ENCODE data around the gene SLFN5.
"Not testable (repeated sequence)": the region's sequence is repeated elsewhere in the genome, so short reads cannot be mapped to it uniquely, and the experiment has no call there.

The SLFN5 gene

GRCh38 chr17:35242805-35243560, at the start of gene SLFN5:
TSS of gene SLFN5 (plus strand) at chr17:35243072. CDS start at chr17:35258691, 15,619 bp downstream.
- peak; percentile 51 for DNase-seq (ENCODE audit: low spot score)

GRCh38 chr17:35194001-35194400, 48.9 kb upstream of the SLFN5 start, which contains the start of gene SLC35G3:
TSS of gene SLC35G3 (minus strand) at chr17:35194393. CDS start at chr17:35194307, 86 bp downstream.
- DNase-seq (ENCODE audit: low spot score), result not testable (repeated sequence)

GRCh38 chr17:35195062-35195461, 47.8 kb upstream of the SLFN5 start:
- not testable (repeated sequence) for DNase-seq (ENCODE audit: low spot score)

- DNase-seq (ENCODE audit: low spot score), result not testable (repeated sequence)
These were observed 40.3 kb upstream of the SLFN5 start for GRCh38 chr17:35202582-35202981.

- DNase-seq (ENCODE audit: low spot score), result no peak
These were observed 32.1 kb upstream of the SLFN5 start for GRCh38 chr17:35210741-35211140.

- no peak for DNase-seq (ENCODE audit: low spot score)
These were observed 30.2 kb upstream of the SLFN5 start for GRCh38 chr17:35212668-35213067.

- no peak for DNase-seq (ENCODE audit: low spot score)
These were observed 29.4 kb upstream of the SLFN5 start for GRCh38 chr17:35213412-35213940.

GRCh38 chr17:35214192-35214591, 28.7 kb upstream of the SLFN5 start:
- no peak for DNase-seq (ENCODE audit: low spot score)

- no peak for DNase-seq (ENCODE audit: low spot score)
These were observed 28.1 kb upstream of the SLFN5 start for GRCh38 chr17:35214631-35215273.

- DNase-seq (ENCODE audit: low spot score), result no peak
These were observed 25.8 kb upstream of the SLFN5 start for GRCh38 chr17:35217107-35217506.

GRCh38 chr17:35218915-35219314, 24.0 kb upstream of the SLFN5 start:
- DNase-seq (ENCODE audit: low spot score), result no peak

GRCh38 chr17:35222452-35222851, 20.4 kb upstream of the SLFN5 start:
- DNase-seq (ENCODE audit: low spot score), result no peak

- DNase-seq (ENCODE audit: low spot score), result no peak
These were observed 18.4 kb upstream of the SLFN5 start for GRCh38 chr17:35224436-35224835.

GRCh38 chr17:35227546-35227945, 15.3 kb upstream of the SLFN5 start:
- DNase-seq (ENCODE audit: low spot score), result no peak

GRCh38 chr17:35229638-35230037, 13.2 kb upstream of the SLFN5 start:
- DNase-seq (ENCODE audit: low spot score), result no peak

GRCh38 chr17:35234315-35234714, 8.6 kb upstream of the SLFN5 start:
- DNase-seq (ENCODE audit: low spot score), result not testable (repeated sequence)

- DNase-seq (ENCODE audit: low spot score), result no peak
These were observed 7.6 kb upstream of the SLFN5 start for GRCh38 chr17:35235289-35235688.

GRCh38 chr17:35235917-35236316, 7.0 kb upstream of the SLFN5 start:
- no peak for DNase-seq (ENCODE audit: low spot score)

- no peak for DNase-seq (ENCODE audit: low spot score)
These were observed 6.1 kb upstream of the SLFN5 start for GRCh38 chr17:35236821-35237220.

- no peak for DNase-seq (ENCODE audit: low spot score)
These were observed 4.1 kb upstream of the SLFN5 start for GRCh38 chr17:35238821-35239220.

- DNase-seq (ENCODE audit: low spot score), result no peak
These were observed 3.0 kb upstream of the SLFN5 start for GRCh38 chr17:35239823-35240222.

GRCh38 chr17:35240861-35241260, 2.0 kb upstream of the SLFN5 start:
- DNase-seq (ENCODE audit: low spot score), result no peak

- no peak for DNase-seq (ENCODE audit: low spot score)
These were observed 1.4 kb upstream of the SLFN5 start for GRCh38 chr17:35241520-35241919.
